Measurements from ENCODE around the gene ZNF672. TPM values are rescaled to one million over a fixed set of nuclear protein-coding genes. Genes with fewer than 3 reads are reported as not detected.

The ZNF672 gene
- total RNA-seq, 1 donor from 2014 or later: 44.4 TPM

DNA sequence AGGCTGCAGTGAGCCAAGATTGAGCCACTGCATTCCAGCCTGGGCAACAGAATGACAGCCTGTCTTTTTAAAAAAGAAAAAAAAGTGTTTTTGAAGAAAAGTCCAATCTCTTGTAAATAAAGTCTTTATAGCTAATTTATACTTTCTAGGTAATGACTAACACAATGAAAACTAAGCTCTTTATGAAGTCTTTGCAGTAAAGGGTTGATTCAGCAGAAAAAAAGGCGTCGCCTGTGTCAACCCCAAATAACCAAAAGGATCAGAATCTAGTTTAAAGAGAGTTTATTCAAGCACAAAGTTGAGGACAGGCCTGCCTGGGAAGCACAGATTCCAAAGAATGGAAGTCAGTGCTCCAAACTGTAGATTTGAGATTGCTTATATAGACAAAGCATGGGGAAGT, 53.7 kb downstream of the ZNF672 start:
- peaks cover 45% of the 10 kb centered on the region for H3K27me3 Mint-ChIP-seq (ENCODE audit: low read depth)
- DNase-seq (ENCODE audit: low read depth, low spot score): no peak
- no peak overlapping the region for H3K4me3 Mint-ChIP-seq
- H3K36me3 Mint-ChIP-seq (ENCODE audit: low read depth): no peaks in the 10 kb centered on the region
- H3K4me1 Mint-ChIP-seq: no peaks in the 10 kb centered on the region
- TF ChIP-seq, protein P1, sequence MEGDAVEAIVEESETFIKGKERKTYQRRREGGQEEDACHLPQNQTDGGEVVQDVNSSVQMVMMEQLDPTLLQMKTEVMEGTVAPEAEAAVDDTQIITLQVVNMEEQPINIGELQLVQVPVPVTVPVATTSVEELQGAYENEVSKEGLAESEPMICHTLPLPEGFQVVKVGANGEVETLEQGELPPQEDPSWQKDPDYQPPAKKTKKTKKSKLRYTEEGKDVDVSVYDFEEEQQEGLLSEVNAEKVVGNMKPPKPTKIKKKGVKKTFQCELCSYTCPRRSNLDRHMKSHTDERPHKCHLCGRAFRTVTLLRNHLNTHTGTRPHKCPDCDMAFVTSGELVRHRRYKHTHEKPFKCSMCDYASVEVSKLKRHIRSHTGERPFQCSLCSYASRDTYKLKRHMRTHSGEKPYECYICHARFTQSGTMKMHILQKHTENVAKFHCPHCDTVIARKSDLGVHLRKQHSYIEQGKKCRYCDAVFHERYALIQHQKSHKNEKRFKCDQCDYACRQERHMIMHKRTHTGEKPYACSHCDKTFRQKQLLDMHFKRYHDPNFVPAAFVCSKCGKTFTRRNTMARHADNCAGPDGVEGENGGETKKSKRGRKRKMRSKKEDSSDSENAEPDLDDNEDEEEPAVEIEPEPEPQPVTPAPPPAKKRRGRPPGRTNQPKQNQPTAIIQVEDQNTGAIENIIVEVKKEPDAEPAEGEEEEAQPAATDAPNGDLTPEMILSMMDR (conservative IDR thresholded peaks at IDR 0.05): no peak
- no peaks in the 10 kb centered on the region for H3K9me3 Mint-ChIP-seq
- H3K27ac Mint-ChIP-seq (ENCODE audit: unreplicated experiment): no peak overlapping the region

DNA sequence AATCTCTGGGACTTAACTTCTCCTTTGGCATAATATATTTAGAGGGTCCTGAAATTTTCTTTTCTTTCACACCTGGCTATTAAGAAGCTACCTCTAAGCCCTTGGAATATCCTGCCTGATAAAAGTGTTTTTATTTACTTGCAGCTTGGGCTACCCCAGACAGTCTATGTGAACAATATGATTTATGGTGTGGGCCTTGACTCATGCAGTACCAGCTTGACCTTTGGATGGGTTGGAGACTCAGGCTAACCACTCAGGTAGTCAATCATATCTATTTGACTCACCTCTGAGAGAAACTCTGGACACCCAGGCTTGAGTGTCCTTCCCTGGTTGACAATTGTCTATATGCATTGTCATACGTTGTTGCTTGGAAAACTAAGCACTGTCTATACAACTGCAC, 54.6 kb downstream of the ZNF672 start:
- Mint-ChIP-seq H3K27me3 (ENCODE audit: low read depth) (peaks cover 45% of the 10 kb centered on the region), H3K4me3 (no peak overlapping the region), H3K27ac (ENCODE audit: unreplicated experiment) (no peak overlapping the region), H3K36me3 (ENCODE audit: low read depth) (no peaks in the 10 kb centered on the region), H3K9me3 (no peaks in the 10 kb centered on the region), H3K4me1 (no peaks in the 10 kb centered on the region)
- DNase-seq (ENCODE audit: low read depth, low spot score): no peak
- TF ChIP-seq, protein P1 (conservative IDR thresholded peaks at IDR 0.05): no peak

DNA sequence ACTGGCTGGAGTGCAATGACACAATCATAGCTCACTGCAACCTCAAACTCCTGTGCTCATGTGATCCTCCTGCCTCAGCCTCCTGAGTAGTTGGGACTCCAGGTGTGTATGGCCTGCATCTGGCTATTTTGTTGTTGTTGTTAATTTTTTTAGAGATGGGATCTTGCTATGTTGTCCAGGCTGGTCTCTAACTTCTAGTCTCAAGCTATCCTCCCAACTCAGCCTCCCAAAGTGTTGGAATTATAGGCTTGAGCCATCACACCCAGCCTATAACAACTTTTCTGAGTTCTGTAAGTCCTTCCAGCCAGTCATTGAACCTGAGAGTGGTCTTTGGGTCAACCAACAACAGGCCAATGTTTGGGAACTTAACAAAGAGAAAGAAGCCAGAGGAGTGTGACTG, 56.8 kb downstream of the ZNF672 start:
- no peaks in the 10 kb centered on the region for H3K9me3 Mint-ChIP-seq
- no peak overlapping the region for H3K27ac Mint-ChIP-seq (ENCODE audit: unreplicated experiment)
- no peak for DNase-seq (ENCODE audit: low read depth, low spot score)
- H3K36me3 Mint-ChIP-seq (ENCODE audit: low read depth): no peaks in the 10 kb centered on the region
- TF ChIP-seq, protein P1 (conservative IDR thresholded peaks at IDR 0.05): no peak
- H3K4me1 Mint-ChIP-seq: no peaks in the 10 kb centered on the region
- H3K4me3 Mint-ChIP-seq: no peak overlapping the region
- peaks cover 62% of the 10 kb centered on the region for H3K27me3 Mint-ChIP-seq (ENCODE audit: low read depth)

DNA sequence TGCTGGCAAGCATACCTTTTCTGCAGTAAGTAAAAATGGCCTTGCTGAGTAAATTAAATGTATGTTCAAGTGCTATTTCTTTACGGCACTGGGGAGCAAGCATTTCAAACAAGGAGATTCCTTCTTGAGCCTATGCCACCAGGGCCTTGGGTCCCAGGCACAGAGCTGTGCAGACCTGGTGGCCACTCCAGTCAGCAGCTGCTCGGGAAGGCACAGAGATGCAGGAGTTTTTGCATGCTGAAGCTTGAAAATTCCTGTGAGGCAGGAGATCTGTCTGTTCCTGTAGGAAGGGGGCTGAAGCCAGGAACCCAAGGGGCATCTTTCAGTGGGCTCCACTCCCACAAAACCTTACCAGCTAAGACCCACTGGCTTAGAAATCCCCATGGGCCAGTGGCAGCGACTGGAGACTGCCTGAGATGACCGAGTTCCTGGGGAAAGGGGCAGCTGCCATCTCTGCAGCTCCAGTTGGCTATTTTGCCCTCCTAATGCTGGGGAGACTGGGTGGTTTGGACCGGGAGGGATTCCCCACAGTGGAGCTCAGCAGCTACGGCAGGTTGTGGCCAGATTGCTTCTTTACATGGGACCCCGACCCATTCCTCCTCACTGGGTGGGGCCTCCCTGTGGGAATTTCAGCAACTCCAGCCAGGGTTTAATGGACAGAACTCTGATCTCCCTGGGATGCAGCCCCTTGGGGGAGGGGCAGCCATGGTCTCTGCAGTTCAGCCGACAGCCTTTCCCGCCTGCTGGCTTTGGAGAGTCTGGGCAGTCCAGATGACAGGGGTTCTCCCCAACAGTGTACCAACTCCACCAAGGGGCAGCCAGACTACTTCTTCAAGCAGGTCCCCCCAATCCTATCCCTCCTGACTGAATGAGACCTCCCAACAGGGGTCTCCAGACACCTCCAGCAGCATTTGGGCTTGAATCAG, 59.7 kb downstream of the ZNF672 start:
- TF ChIP-seq, protein P1 (conservative IDR thresholded peaks at IDR 0.05): no peak
- H3K27me3 Mint-ChIP-seq (ENCODE audit: low read depth): peaks cover 72% of the 10 kb centered on the region
- no peak overlapping the region for H3K4me3 Mint-ChIP-seq
- H3K36me3 Mint-ChIP-seq (ENCODE audit: low read depth): no peaks in the 10 kb centered on the region
- no peak overlapping the region for H3K27ac Mint-ChIP-seq (ENCODE audit: unreplicated experiment)
- no peaks in the 10 kb centered on the region for H3K4me1 Mint-ChIP-seq
- DNase-seq (ENCODE audit: low read depth, low spot score): no peak
- H3K9me3 Mint-ChIP-seq: no peaks in the 10 kb centered on the region

Small RNA genes lying within 50 kb of the gene (microRNA-seq; reads per million reads assigned to microRNA genes)
- 1.8 reads per million for gene MIR3124

Other genes starting within 250 kb of the ZNF672 start
- gene OR2T10, start 240.5 kb upstream of the ZNF672 start, total RNA-seq: not detected in 2 replicates
- not detected in 2 replicates for gene OR2T11, start 203.1 kb upstream of the ZNF672 start, total RNA-seq
- not detected in 2 replicates for gene OR2T35, start 192.9 kb upstream of the ZNF672 start, total RNA-seq
- not detected in 2 replicates for gene OR2T27, start 182.7 kb upstream of the ZNF672 start, total RNA-seq
- gene OR14I1, start 135.5 kb upstream of the ZNF672 start, total RNA-seq: not detected in 2 replicates
- not detected in 2 replicates for gene LYPD8, start 82.5 kb upstream of the ZNF672 start, total RNA-seq
- gene SH3BP5L, start 12.3 kb upstream of the ZNF672 start, total RNA-seq: 26.9 and 28.9 TPM in 2 replicates
- 72.5 and 72.8 TPM in 2 replicates for gene ZNF692, start 20.9 kb downstream of the ZNF672 start, total RNA-seq
- gene PGBD2, start 68.0 kb downstream of the ZNF672 start, total RNA-seq: 9.7 and 10.8 TPM in 2 replicates